SK-MEL-5 (cell line): Measurements from ENCODE around the gene PIGQ. TPM values are rescaled to one million over a fixed set of nuclear protein-coding genes. Genes with fewer than 3 reads are reported as not detected.
A peak's percentile ranks its signal among the peaks of the same experiment; 100 is the strongest.

Source experiments
- DNase-seq: peaks from one replicate; pipeline ENCODE4 v3.0.0-alpha.2; 2016; ENCODE audit warnings: low read depth, low spot score
- in situ Hi-C: cut with HindIII; loops from 2 replicates; pipeline ENCODE4 v1.10.0; 2016; ENCODE audit warnings: low sequenced_read_pairs, high pct_unique_total_duplicates, low pct_unique_long_range_greater_than_20kb
- polyA plus RNA-seq, 2 experiments: library from polyadenylated mRNA; depleted of rRNA; stranded (reverse); fragments of >200 nt; gene quantifications; 2 replicates each; pipeline ENCODE4 v1.2.3, GENCODE V29; 2015
- total RNA-seq: library from RNA; depleted of rRNA; stranded (reverse); fragments of >200 nt; shearing (Covaris generic); gene quantifications from 2 replicates; pipeline ENCODE4 v1.2.3, GENCODE V29; 2014; rRNA removed

The PIGQ gene
- total RNA-seq: 24.5 and 24.7 TPM in 2 replicates
- 46.5 and 49.6 TPM in 2 replicates for polyA plus RNA-seq (2015; cell fraction: cytosol; rRNA removed)
- 118 and 121 TPM in 2 replicates for polyA plus RNA-seq (2015; cell fraction: nucleus; rRNA removed)

DNA sequence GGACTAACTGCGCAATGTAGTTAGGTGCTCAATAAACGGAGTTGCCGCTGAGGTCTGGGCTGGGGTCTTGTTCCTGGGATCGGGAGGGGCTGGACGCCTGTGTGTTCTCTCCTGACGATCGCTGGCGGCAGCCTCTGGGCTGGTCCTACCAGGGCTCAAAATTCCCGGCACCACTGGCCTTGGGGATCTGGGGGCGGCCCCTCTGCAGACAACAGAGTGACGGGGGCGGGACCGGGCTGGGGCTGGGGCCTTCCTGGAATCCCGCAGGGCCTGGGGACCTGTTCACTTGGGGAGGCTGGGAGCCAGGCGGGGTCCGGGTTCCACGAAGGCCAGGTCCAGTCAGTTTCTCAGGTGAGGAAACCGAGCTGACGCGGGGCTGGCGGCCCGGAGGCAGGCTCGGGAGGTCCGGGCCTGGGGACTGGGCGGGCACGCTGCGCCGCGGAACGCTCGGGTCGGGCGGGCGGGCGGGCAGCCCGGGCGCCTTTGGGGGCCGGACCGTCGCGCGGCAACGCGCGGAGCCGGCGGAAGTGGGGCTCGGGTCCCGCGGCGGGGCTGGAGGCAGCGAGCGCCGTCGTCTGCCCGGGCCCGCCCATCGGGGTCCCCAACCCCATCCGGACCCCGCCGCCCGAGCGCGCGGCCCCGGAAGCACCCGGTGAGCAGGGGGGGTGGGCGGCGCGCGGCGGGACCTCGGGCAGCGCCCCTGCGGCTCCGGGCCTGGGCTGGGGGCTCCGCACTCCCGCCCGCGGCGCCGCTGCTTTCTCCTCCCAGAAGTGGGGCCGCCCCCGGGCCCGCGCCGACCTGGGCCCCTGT lies at the start of gene PIGQ:
PIGQ (plus strand) TSS at position 524 of the 810 bp plus-strand sequence. CDS start 4,107 bp downstream, outside the sequence.
- DNase-seq: peak; percentile 40
- in situ Hi-C loops: no loop called here

DNA sequence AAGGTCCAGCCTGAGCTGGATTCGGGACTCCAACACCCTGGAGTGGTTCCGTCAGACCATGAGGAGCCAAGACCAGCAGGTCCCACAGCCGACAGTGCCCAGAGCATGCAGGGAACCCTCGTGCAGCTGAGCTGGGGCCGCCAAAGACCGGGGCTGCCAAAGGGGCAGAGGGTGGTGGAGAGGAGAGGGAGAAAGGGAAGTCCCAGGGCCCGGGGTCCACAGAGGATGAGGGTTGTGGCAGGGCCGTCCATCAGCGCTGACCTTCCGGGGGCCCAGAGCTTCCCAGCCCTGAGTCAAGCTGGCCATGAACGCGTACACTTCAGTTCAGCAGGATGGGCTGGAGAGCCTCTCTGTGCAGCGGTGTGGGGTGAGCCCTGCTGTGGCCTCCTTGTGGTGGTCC lies 48.9 kb upstream of the PIGQ start:
- in situ Hi-C loops: no loop called here
- no peak for DNase-seq

DNA sequence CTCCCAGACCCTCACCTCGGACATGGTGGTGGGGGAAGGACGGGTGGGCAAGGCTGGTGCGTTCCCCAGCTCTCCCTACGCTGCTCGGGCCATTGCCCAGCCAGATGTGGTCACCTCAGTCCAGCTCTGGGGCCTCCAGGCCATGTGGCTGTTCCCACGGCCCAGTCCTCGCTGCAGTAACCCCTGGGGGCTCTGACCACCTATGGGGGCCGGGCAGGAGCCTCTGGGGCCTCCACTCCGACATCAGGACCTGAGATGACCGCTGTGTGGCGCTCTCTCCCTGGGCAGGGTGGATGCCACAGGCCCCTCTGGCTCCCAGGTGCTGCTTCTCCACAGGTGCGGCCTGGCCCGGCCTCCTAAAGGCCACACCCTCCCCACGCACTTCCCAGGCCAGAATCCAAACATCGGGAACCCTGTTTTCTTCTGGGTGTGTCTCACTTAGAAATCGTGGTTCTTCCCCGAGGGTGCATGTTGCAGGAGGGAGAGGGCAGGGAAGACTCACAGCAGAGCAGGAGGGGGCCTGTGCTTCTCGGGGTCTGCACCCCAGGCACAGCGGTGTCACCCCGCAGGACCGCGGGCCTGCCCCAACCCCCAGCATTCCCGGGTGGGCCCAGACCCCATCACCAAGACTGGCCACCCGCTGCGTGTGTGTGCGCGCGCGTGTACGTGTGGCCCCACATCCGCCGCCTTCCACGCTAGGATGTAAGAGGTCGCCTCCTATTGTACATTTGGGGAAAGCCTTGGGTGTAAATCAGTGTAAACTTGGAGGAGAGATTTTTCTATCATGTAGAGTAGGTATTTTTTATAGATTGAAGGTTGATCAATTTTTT lies 48.2 kb upstream of the PIGQ start:
- in situ Hi-C loops: no loop called here
- DNase-seq: no peak

- in situ Hi-C loops: no loop called here
- DNase-seq: no peak
These were observed 47.3 kb upstream of the PIGQ start for GRCh38 chr16:522320-523096.

DNA sequence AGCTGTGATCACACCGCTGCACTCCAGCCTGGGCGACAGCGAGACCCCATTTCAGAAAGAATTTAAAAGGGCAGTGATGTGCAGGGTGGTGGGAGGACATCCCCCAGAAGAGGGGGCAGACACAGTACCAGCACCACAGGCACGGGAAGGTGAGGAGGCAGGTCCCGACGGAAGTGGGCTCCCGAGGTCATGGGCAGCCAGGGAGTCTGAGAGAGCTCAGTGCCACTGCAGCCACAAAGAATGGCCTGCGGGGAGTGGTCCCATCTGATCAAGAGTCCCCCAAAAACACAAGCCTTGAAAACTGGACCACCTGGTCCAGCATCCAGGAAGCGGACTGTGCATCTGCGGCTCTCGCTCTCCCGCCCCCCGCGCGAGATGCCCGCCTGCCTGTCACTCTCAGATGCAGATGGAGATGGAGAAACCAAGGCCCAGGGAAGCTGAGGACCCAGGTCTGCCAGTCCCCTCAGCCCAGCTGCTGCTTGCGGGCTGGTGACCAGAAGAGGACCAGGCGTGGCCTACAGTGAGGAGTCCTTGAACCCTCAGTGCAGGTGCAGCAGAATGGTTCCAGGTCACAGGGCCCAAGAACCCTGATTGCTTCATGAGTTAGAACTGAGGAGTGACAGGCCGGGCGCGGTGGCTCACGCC lies 46.5 kb upstream of the PIGQ start:
- in situ Hi-C loops: no loop called here

DNA sequence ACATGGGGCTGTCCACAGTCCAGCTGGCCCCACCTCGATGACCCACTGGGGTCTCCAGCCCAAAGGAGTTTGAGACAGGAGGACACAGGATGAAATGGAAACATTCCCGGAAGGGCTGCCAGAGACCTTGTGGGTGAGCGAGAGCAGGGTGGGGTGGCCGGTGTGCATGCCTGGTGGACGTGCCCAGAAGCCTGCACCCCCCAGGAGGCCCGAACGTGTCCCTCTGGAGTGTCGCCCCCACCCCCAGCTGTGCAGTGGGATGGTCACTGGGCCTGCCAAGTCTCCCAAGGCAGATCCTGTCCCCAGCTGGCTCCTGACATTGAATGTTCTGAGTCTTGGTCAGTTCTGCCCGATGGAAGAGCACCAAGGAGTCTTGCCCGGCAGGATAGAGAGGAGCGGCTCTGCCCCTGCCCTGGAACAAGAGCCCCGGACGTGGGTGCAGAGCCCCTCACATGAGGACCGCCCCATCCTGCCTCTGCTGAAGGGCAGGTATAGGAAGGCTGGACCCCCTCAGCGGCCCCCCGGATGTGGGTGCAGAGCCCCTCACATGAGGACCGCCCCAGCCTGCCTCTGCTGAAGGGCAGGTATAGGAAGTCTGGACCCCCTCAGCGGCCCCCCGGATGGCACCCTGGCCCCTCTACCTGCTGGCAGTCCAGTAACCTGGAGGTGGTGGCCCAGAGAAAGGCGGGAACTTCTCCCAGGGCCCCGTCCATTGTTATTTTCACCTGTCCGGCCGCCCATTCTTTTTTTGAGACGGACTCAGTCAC lies 45.3 kb upstream of the PIGQ start:
- in situ Hi-C loops: no loop called here

More for the DNA sequence above, 46.5 kb upstream of the PIGQ start:
- DNase-seq: no peak

DNA sequence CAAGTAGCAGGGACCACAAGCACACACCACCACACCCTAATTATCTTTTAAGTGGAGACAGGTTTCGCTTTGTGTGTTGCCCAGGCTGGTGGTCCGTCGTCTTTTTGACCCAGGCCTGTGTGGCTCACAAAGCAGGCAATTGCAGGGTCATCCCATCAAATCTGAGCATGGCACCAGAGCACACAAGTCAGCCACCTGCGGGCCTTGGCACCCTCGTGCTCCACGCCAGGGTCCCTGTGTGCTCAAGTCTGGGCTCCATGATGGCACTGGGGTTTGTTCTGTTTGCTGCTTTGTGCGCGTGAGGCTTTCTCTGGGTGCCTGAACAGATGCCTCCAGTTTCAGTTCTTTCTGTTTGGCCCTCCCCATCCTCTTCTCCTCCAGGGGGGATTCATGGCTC lies 44.6 kb upstream of the PIGQ start:
- in situ Hi-C loops: no loop called here
- no peak for DNase-seq

More for the DNA sequence above, 45.3 kb upstream of the PIGQ start:
- DNase-seq: no peak

DNA sequence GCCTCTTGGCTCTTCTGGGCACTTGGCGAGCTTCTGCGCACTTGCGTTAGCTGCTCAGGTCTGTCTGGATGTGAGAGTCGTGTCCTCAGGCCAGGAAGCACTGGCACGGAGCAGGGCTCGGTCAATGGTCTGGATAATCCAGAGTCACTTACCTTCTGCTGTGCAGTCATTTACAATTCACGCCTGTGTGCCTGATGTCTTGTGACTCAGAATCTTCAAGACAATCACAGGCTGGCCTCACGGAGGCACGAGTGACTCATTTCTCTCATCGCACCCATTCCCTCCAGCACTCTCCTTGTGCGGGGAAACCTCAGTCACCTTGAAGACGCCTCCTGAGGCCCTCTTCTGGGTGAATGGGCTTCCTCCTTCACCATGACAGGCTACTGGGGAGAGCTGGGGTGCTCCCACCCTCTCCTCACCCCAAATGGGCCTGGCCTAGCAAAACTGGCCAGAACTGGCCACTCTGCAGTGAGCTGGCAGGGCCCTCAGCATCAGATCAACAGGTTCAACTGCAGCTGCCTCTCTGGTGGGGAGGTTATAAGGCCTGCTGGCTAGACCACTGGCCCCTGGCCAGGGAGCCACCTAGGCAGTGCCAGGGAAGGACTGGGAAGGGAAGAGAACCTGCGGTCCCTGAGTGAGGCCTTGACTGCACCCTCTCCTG lies 44.1 kb upstream of the PIGQ start:
- in situ Hi-C loops: no loop called here
- peak; percentile 56 for DNase-seq

DNA sequence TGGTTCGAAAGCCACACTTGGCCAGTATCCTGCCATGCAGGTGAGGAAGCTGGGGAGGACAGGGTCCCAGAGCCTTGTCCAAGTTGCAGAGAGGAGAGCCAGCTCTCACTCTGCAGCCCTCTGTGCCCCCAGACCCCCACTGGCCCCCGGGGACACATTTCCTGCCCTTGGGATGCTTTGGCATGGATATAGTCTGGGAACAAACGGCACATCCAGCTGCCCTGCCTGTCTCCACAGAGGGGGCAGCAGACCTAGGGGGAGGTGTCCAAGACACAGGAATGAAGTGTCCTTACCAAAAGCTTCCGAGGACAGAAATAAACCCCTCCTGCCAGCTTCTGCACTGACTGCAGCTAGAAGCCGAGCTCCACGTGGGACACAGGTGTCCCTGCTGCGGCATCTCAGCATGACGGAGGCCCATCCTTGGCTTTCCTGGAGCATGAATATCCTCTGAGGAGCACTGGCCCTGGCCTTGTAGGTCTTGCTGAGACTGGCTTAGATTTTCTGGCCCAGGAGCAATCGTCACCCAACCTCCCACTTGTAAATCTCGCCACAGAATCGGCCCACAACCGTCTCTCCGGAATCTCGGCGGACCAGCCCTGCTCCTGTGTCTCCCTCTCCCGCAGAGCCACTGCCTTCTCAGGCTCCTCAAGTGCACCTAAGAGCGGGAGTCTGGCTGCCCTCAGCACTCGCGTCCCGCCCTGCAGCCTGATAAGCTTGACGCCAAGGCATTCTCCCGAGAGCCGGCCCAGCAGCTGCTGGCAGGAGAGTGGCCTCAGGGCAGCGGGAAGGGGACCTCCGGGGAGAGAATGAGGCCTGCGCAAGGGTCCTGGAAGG lies 43.4 kb upstream of the PIGQ start:
- in situ Hi-C loops: no loop called here
- DNase-seq: no peak

GRCh38 chr16:527015-527903 lies 42.5 kb upstream of the PIGQ start, which contains the start of gene CAPN15:
CAPN15 (plus strand) TSS chr16:527712; CDS start chr16:546839, 19,127 bp downstream.
- peak; percentile 70 for DNase-seq
- in situ Hi-C loops: no loop called here

GRCh38 chr16:528111-529011 lies 41.4 kb upstream of the PIGQ start:
- DNase-seq: no peak

DNA sequence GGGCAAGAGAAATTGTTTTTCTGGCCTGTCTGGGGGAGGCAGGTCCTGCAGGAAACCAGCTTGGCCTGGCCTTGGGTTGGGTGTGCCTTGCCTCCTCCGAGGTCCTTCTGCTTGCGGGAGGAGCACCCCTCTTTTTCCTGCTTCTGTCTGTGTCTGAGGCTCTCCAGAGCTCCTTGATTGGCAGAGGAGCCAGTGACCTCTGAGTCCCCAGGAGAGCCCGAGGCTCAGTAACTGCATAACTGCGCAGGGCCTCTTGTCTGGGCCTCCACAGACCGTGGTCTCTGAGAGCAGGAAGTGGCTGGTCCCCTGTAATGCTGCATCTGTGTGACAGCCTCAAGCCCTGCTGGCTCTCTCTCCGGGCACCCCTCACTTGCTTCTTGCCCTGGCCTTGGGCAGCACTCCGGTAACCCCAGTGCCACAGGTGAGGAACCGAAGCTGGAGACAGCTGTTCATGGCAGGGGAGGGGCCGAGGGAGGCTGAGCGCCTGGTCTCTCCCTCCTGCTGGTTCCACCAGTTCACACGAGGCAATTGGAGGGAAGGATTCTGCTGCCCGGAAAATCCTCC lies 40.7 kb upstream of the PIGQ start:
- no peak for DNase-seq
- in situ Hi-C loops: no loop called here

More at GRCh38 chr16:528111-529011, 41.4 kb upstream of the PIGQ start:
- in situ Hi-C loops: no loop called here

DNA sequence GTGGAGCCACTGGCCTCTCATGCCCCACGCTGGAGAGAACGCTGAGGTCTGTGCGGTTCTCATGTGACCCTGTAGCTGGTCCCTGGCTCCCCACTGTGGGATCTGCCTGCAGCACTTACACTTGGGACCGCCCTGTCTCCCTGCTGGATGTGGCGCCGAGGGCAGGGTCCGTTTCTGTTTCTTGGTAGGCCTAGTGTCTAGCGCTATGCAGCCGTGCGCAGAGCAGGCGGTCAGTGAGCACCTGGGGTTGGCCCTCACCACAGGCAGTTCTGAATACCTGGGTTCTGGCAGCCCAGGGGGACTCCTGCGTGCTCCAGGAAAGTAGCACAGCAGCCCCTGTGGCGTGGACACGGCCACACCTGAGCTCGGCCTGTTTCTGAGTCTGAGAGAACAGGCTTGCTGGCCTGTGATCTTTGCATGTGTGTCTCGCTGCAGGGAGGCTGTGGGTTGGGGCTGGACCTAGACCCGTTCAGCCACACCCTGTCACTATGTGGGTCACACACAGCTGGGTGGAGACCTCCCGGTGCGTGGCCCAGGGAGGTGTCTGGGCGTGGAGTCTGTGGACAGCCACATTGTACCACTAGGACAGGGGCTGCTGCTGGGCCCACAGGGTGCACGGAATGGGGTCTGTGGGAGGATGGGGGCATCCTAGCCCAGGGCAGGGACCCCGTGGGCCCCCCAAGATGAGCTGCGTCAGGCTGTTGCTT lies 39.5 kb upstream of the PIGQ start:
- in situ Hi-C loops: no loop called here
- no peak for DNase-seq
